K562 (cell line): ENCODE data around the gene RPL22L1.

ENCODE experiments used
- CAMTA2 ChIP-seq: fragments of 250-450 bp; sonication (Bioruptor Pico); conservative IDR thresholded peaks from 2 replicates; pipeline ENCODE4 v1.5.1; 2022
- ELF4 ChIP-seq: fragments of 450-650 bp; formaldehyde crosslinking; IDR thresholded peaks from 2 replicates; pipeline ENCODE4 v1.4.0; 2022; ENCODE audit warnings: missing genetic modification characterization
- RBM25 ChIP-seq: fragments of 200-400 bp; formaldehyde crosslinking; IDR thresholded peaks from 2 replicates; pipeline ENCODE4 v1.6.1; 2018; ENCODE audit warnings: low read length, low read depth, moderate library complexity; ENCODE audit not compliant: severe bottlenecking
- SRF ChIP-seq, 2 experiments: fragments of 250-450, 450-650 bp in 1 of 2; sonication (Bioruptor Pico) in 1 of 2; sonication (generic) in 1 of 2; formaldehyde crosslinking; IDR thresholded peaks; 2 replicates each; pipeline versions ENCODE4 v1.5.0 to v1.5.1; 2020 to 2022; ENCODE audit warnings: mild to moderate bottlenecking in 1 of 2, missing genetic modification reagents in 1 of 2
- STAT5B ChIP-seq: fragments of 250-450 bp; sonication (Bioruptor Pico); IDR thresholded peaks from 2 replicates; pipeline ENCODE4 v1.8.0; 2021; ENCODE audit warnings: mild to moderate bottlenecking, inconsistent platforms
- TARDBP ChIP-seq: fragments of 450-650 bp; IDR thresholded peaks from 2 replicates; pipeline ENCODE4 v1.6.1; 2016
- ZBTB43 ChIP-seq: sonication (generic); formaldehyde crosslinking; IDR thresholded peaks from 2 replicates; pipeline ENCODE4 v1.8.0; 2023; ENCODE audit warnings: mild to moderate bottlenecking, missing genetic modification reagents
- ZKSCAN8 ChIP-seq: fragments of 200-800 bp; sonication (Bioruptor generic); IDR thresholded peaks from 2 replicates; pipeline ENCODE4 v1.6.1; 2016; ENCODE audit warnings: missing genetic modification characterization, missing compliant biosample characterization

DNA sequence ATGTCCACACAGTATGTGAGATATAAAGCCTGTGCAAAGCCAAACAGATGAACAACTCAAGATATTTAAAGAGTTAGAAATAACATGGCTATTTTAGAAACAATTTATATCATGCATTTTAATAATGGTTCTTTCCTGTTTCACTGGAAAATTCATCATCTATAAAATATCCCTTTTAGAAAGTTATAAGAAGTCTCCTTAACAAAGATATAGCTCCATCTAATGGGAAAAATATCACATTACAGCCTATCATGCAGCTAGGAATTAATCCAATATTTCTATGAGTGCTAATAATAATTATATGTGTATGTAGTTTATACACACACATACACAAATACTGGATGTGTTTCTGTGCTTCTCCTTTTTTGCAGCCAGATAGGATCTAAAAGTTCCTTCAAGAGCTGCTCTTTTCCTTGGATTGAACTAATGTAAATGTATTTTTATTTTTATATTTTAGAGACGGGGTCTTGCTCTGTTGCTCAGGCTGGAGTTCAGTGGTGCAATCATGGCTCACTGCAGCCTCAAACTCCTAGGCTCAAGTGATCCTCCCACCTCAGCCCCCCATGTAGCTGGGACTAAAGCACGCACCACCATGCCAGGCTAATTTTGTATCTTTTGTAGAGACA, 21.6 kb downstream of the RPL22L1 start:
- TF ChIP-seq TARDBP (no peak), ZBTB43 (CRISPR knock-in tag) (no peak), STAT5B (CRISPR knock-in tag) (no peak), CAMTA2 (no peak), ELF4 (no peak), SRF (CRISPR knock-in tag; IDR thresholded peaks at IDR 0.05) (no peak), ZKSCAN8 (CRISPR knock-in tag) (no peak), RBM25 (no peak)
